Endothelial cell (in vitro differentiated cells): ENCODE measurements around the gene MOB3B. TPM values are rescaled to one million over a fixed set of nuclear protein-coding genes. Genes with fewer than 3 reads are reported as not detected.
A peak's percentile ranks its signal among the peaks of the same experiment; 100 is the strongest.

Experiments used
- DNase-seq: peaks from one replicate; pipeline ENCODE4 v3.0.0; 2021; ENCODE audit warnings: low spot score
- H3K27ac Mint-ChIP-seq: one replicate; pipeline ENCODE4 v1.8.0; 2021; ENCODE audit warnings: mixed read lengths, inconsistent platforms; ENCODE audit not compliant: unreplicated experiment
- H3K27me3 Mint-ChIP-seq: one replicate; pipeline ENCODE4 v1.8.0; 2021; ENCODE audit warnings: mild to moderate bottlenecking, moderate library complexity, mixed read lengths, inconsistent platforms; ENCODE audit not compliant: unreplicated experiment
- H3K36me3 Mint-ChIP-seq: one replicate; pipeline ENCODE4 v1.8.0; 2021; ENCODE audit warnings: mild to moderate bottlenecking, low read depth, mixed read lengths, inconsistent platforms; ENCODE audit not compliant: unreplicated experiment
- H3K4me1 Mint-ChIP-seq: one replicate; pipeline ENCODE4 v1.8.0; 2021; ENCODE audit warnings: mild to moderate bottlenecking, mixed read lengths, inconsistent platforms; ENCODE audit not compliant: unreplicated experiment
- H3K4me3 Mint-ChIP-seq: one replicate; pipeline ENCODE4 v1.8.0; 2021; ENCODE audit warnings: mild to moderate bottlenecking, mixed read lengths, inconsistent platforms; ENCODE audit not compliant: unreplicated experiment
- H3K9me3 Mint-ChIP-seq: one replicate; pipeline ENCODE4 v1.8.0; 2021; ENCODE audit warnings: mixed read lengths, inconsistent platforms; ENCODE audit not compliant: unreplicated experiment
- CTCF ChIP-seq: fragments of 200-600 bp; sonication (generic); IDR thresholded peaks from one replicate; pipeline ENCODE4 v1.5.0; 2021; ENCODE audit warnings: antibody characterized with exemption; ENCODE audit not compliant: unreplicated experiment
- long read RNA-seq: library from polyadenylated mRNA; unstranded; transcript quantifications from one replicate; pipeline ENCODE4 v2.0.0, GENCODE V29; 2020; ENCODE audit not compliant: unreplicated experiment
- total RNA-seq: library from RNA; stranded (reverse); fragmentation: NEBNext Ultra II Directional; extraction: Animal tissue kit (Norgen Biotek cat#: 25700); gene quantifications from one replicate; pipeline ENCODE4 v1.2.1, GENCODE V29; 2021; ENCODE audit not compliant: unreplicated experiment

Gene MOB3B
- 6.4 TPM for total RNA-seq
- long read RNA-seq, full-length matches to known transcripts, result 1 of 1 reads
- long read RNA-seq, partial matches to known transcripts, result 0 of 1 reads
- long read RNA-seq, other reads (novel, unspliced or antisense), result 0 of 1 reads

- Mint-ChIP-seq H3K9me3 (no peaks in the 10 kb centered on the region), H3K36me3 (no peaks in the 10 kb centered on the region), H3K27me3 (peaks cover 3% of the 10 kb centered on the region), H3K27ac (peak within 1 kb of the TSS; percentile 55), H3K4me3 (peak within 1 kb of the TSS; percentile 97), H3K4me1 (peaks cover 24% of the 10 kb centered on the region)
- peak; percentile 99 for TF ChIP-seq CTCF
- DNase-seq, result peak; percentile 95
Measured at GRCh38 chr9:27529316-27530278, at the start of gene MOB3B. Gene MOB3B, minus strand, starts transcription at chr9:27529814. Its CDS starts 74,264 bp downstream, at chr9:27455550.

GRCh38 chr9:27573634-27574590 is 44.3 kb upstream of the MOB3B start:
- DNase-seq, result peak; percentile 83
- Mint-ChIP-seq H3K27me3 (peaks cover 7% of the 10 kb centered on the region), H3K36me3 (peaks cover 6% of the 10 kb centered on the region), H3K4me1 (peaks cover 8% of the 10 kb centered on the region), H3K4me3 (peak overlapping the region; percentile 98), H3K27ac (peak overlapping the region; percentile 98), H3K9me3 (peaks cover 8% of the 10 kb centered on the region)
- no peak for TF ChIP-seq CTCF

GRCh38 chr9:27572918-27573633 is 43.5 kb upstream of the MOB3B start, which contains the start of gene C9orf72:
Gene C9orf72, minus strand, starts transcription at chr9:27573481. Its CDS starts 6,361 bp downstream, at chr9:27567120.
- peak within 1 kb of the TSS; percentile 98 for H3K4me3 Mint-ChIP-seq
- peaks cover 8% of the 10 kb centered on the region for H3K4me1 Mint-ChIP-seq
- peaks cover 2% of the 10 kb centered on the region for H3K9me3 Mint-ChIP-seq
- H3K27ac Mint-ChIP-seq, result peak within 1 kb of the TSS; percentile 98
- no peak for TF ChIP-seq CTCF
- DNase-seq, result peak; percentile 81
- H3K36me3 Mint-ChIP-seq, result peaks cover under 1% of the 10 kb centered on the region
- peaks cover 5% of the 10 kb centered on the region for H3K27me3 Mint-ChIP-seq

GRCh38 chr9:27572566-27572917 is 42.9 kb upstream of the MOB3B start:
- TF ChIP-seq CTCF, result no peak
- Mint-ChIP-seq H3K9me3 (no peaks in the 10 kb centered on the region), H3K36me3 (no peaks in the 10 kb centered on the region), H3K4me1 (peaks cover 8% of the 10 kb centered on the region), H3K27ac (peak overlapping the region; percentile 84), H3K4me3 (peak overlapping the region; percentile 95), H3K27me3 (peaks cover 5% of the 10 kb centered on the region)
- peak; percentile 10 for DNase-seq
